Mesenchymal stem cell (in vitro differentiated cells and primary cell): Measurements from ENCODE around the gene TMEM11.

ENCODE experiments used
- DNase-seq: peaks from one replicate; pipeline ENCODE4 v3.0.0-alpha.2; 2013
- H2AFZ ChIP-seq: one replicate; pipeline ENCODE4 v1.6.1; 2013; ENCODE audit warnings: low read depth, mild to moderate bottlenecking, control low read depth, inconsistent platforms, low read length, moderate library complexity
- H2AK5ac ChIP-seq: 2 replicates; pipeline ENCODE4 v1.6.1; 2013; ENCODE audit warnings: low read length, moderate library complexity, mild to moderate bottlenecking, inconsistent platforms; ENCODE audit not compliant: severe bottlenecking
- H2BK120ac ChIP-seq: one replicate; pipeline ENCODE4 v1.6.1; 2013; ENCODE audit warnings: low read depth, mild to moderate bottlenecking, inconsistent platforms, low read length, moderate library complexity
- H2BK12ac ChIP-seq, 2 experiments: one replicate each; pipeline ENCODE4 v1.6.1; 2013; ENCODE audit warnings: inconsistent platforms in 2 of 2, low read length in 2 of 2, mild to moderate bottlenecking in 2 of 2, moderate library complexity in 2 of 2, control low read depth in 1 of 2
- H2BK15ac ChIP-seq: one replicate; pipeline ENCODE4 v1.6.1; 2013; ENCODE audit warnings: mild to moderate bottlenecking, low read depth, inconsistent platforms; ENCODE audit not compliant: poor library complexity, severe bottlenecking
- H2BK5ac ChIP-seq: 2 replicates; pipeline ENCODE4 v1.6.1; 2013; ENCODE audit warnings: low read depth, mild to moderate bottlenecking, low read length, control low read depth, inconsistent platforms; ENCODE audit not compliant: poor library complexity, severe bottlenecking
- H3K14ac ChIP-seq, 2 experiments: one replicate each; pipeline ENCODE4 v1.6.1; 2013; ENCODE audit warnings: inconsistent platforms in 2 of 2, low read length in 2 of 2, control low read depth in 1 of 2, mild to moderate bottlenecking in 1 of 2, moderate library complexity in 1 of 2
- H3K18ac ChIP-seq, 2 experiments: one replicate each; pipeline ENCODE4 v1.6.1; 2013; ENCODE audit warnings: inconsistent platforms in 2 of 2, low read length in 2 of 2, control low read depth in 1 of 2, low read depth in 1 of 2, mild to moderate bottlenecking in 1 of 2
- H3K23ac ChIP-seq, 2 experiments: one replicate each; pipeline ENCODE4 v1.6.1; 2013; ENCODE audit warnings: inconsistent platforms in 2 of 2, low read length in 2 of 2, mild to moderate bottlenecking in 2 of 2, moderate library complexity in 2 of 2, control low read depth in 1 of 2
- H3K27ac ChIP-seq: 2 replicates; pipeline ENCODE4 v1.5.1; 2013; ENCODE audit warnings: mild to moderate bottlenecking, moderate library complexity, low read length, control low read depth, inconsistent platforms; ENCODE audit not compliant: poor library complexity, severe bottlenecking
- H3K27me3 ChIP-seq, 2 experiments: 2 replicates each; pipeline versions ENCODE4 v1.6.1 to v1.7.0; 2013; ENCODE audit warnings: low read length in 2 of 2, mild to moderate bottlenecking in 2 of 2, moderate library complexity in 2 of 2, control low read depth in 1 of 2, inconsistent platforms in 1 of 2; ENCODE audit not compliant: control insufficient read depth in 1 of 2, insufficient read depth in 1 of 2
- H3K36me3 ChIP-seq, 2 experiments: 2 replicates each; pipeline versions ENCODE4 v1.6.1 to v1.7.0; 2013; ENCODE audit warnings: low read length in 2 of 2, control low read depth in 1 of 2, inconsistent platforms in 1 of 2, low read depth in 1 of 2, mild to moderate bottlenecking in 1 of 2; ENCODE audit not compliant: insufficient read depth in 2 of 2, control insufficient read depth in 1 of 2
- H3K4ac ChIP-seq, 2 experiments: one replicate each; pipeline ENCODE4 v1.6.1; 2013; ENCODE audit warnings: inconsistent platforms in 2 of 2, low read length in 2 of 2, mild to moderate bottlenecking in 2 of 2, moderate library complexity in 2 of 2, control low read depth in 1 of 2, low read depth in 1 of 2
- H3K4me1 ChIP-seq: 2 replicates; pipeline ENCODE4 v1.6.1; 2013; ENCODE audit warnings: low read depth, low read length, control low read depth; ENCODE audit not compliant: control insufficient read depth, insufficient read depth
- H3K4me2 ChIP-seq: 2 replicates; pipeline ENCODE4 v1.6.1; 2013; ENCODE audit warnings: low read length, mild to moderate bottlenecking, inconsistent platforms; ENCODE audit not compliant: poor library complexity, severe bottlenecking
- H3K4me3 ChIP-seq, 2 experiments: 2 replicates each; pipeline versions ENCODE4 v1.5.1 to v1.7.0; 2013; ENCODE audit warnings: low read length in 2 of 2, mild to moderate bottlenecking in 2 of 2, control low read depth in 1 of 2, low read depth in 1 of 2; ENCODE audit not compliant: insufficient read depth in 1 of 2
- H3K79me1 ChIP-seq: replicated peaks from 2 replicates; pipeline ENCODE4 v1.6.1; 2013; ENCODE audit warnings: mild to moderate bottlenecking, control low read depth, low read length, inconsistent platforms; ENCODE audit not compliant: poor library complexity, severe bottlenecking
- H3K9ac ChIP-seq: 2 replicates; pipeline ENCODE4 v1.7.0; 2013; ENCODE audit warnings: mild to moderate bottlenecking, low read length, moderate library complexity
- H3K9me3 ChIP-seq: 2 replicates; pipeline ENCODE4 v1.7.0; 2013; ENCODE audit warnings: mild to moderate bottlenecking, low read length; ENCODE audit not compliant: control insufficient read depth
- H4K8ac ChIP-seq: one replicate; pipeline ENCODE4 v1.6.1; 2013; ENCODE audit warnings: inconsistent platforms, mild to moderate bottlenecking, low read length, moderate library complexity
- H4K91ac ChIP-seq: one replicate; pipeline ENCODE4 v1.6.1; 2013; ENCODE audit warnings: mild to moderate bottlenecking, low read length, inconsistent platforms
- WGBS: methylation state at CpG from one replicate; pipeline ENCODE4 v1.1.7; 2013; ENCODE audit warnings: mixed read lengths; 5-methylcytosine and 5-hydroxymethylcytosine counted together

Gene TMEM11

DNA sequence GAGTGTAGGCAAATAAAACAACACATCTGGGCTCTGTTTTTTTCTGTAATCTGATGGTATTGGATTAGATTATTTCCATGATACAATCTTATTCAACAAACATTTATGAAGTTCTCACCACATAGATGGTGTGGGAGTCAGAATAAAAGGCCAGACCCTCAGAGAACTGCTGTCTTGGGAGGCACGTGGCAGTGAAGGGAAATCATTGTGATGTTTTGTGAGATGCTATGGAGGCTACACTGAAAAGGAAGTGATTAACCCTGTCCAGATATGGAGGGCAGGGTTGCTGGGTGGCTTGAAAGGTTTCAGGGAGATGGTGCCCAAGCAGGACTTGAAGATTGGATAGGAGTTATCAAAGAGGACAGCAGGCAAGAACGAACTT, 51.6 kb downstream of the TMEM11 start:
- no peak overlapping the region for H2AK5ac ChIP-seq
- peaks cover 14% of the 10 kb centered on the region for H3K79me1 ChIP-seq
- no peak overlapping the region for H3K4me2 ChIP-seq
- no peak overlapping the region for H2BK12ac ChIP-seq
- no peak overlapping the region for H3K4ac ChIP-seq
- no peaks in the 10 kb centered on the region for H3K9me3 ChIP-seq
- H3K36me3 ChIP-seq: no peaks in the 10 kb centered on the region
- no peak overlapping the region for H4K91ac ChIP-seq
- no peaks in the 10 kb centered on the region for H3K4me1 ChIP-seq
- no peak overlapping the region for H2AFZ ChIP-seq
- no peaks in the 10 kb centered on the region for H3K27me3 ChIP-seq
- no peak overlapping the region for H2BK15ac ChIP-seq
- no peak overlapping the region for H3K18ac ChIP-seq
- H3K23ac ChIP-seq: no peak overlapping the region
- H3K9ac ChIP-seq: peak overlapping the region; percentile 66
- H3K14ac ChIP-seq: no peak overlapping the region
- H2BK120ac ChIP-seq: no peak overlapping the region
- H3K27ac ChIP-seq: no peak overlapping the region
- H3K4me3 ChIP-seq: no peak overlapping the region
- H2BK5ac ChIP-seq: no peak overlapping the region
- DNase-seq: no peak
- H4K8ac ChIP-seq: no peak overlapping the region
- WGBS: 53% methylated on average over 1 of the region's 2 CpGs

DNA sequence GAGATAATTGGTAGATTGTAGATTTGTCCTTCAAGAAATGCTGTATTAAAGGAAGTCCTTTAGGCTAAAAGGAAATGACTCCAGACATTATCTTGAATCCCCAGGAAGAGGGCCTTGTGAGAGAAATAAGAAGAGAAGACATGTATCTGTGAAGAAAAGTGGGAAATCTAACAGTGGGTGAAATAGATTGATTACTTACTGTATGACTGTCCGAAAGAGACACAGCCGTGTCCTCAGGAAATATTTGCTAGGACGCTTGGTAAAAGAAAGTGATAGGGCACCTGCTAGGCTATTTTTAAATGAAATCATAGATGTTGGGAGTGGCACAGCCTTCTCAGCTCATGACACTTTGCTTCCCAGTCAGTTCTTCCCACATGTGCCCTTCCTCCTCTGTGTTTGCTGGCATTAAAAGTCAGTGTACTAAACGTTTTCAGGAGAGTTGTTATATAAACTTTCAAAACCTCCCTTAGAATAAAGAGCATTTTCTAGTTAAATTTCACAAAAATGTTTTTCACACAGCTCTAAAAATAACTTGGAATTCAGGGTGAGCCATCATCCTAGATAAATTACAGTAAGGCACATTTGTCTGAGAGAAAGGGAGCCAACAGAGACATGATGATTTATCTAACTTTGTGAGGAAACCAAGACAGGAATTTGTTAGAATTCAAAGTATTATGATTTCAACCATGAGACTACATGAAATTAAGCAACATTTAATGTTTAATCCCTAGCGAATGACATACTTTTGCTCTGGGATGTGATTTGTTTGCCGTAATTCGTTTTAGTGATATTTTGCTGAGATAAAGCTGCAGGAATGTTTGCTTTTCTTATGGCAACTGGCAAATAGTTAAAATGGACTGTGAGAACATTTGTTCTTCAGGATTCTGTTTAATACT, 52.2 kb downstream of the TMEM11 start:
- Histone ChIP-seq H3K36me3 (no peaks in the 10 kb centered on the region), H4K91ac (no peak overlapping the region), H2BK120ac (no peak overlapping the region), H2AFZ (no peak overlapping the region), H3K4me1 (no peaks in the 10 kb centered on the region), H2BK12ac (no peak overlapping the region), H2AK5ac (no peak overlapping the region), H3K4me3 (peak overlapping the region in 1 of 2 experiments; percentile 31), H3K27me3 (no peaks in the 10 kb centered on the region), H3K4ac (no peak overlapping the region), H3K9ac (peak overlapping the region; percentile 66), H2BK15ac (no peak overlapping the region), H3K18ac (no peak overlapping the region), H3K23ac (no peak overlapping the region), H3K4me2 (no peak overlapping the region), H2BK5ac (no peak overlapping the region), H3K27ac (no peak overlapping the region), H3K14ac (no peak overlapping the region), H3K79me1 (peaks cover 17% of the 10 kb centered on the region), H4K8ac (no peak overlapping the region), H3K9me3 (no peaks in the 10 kb centered on the region)
- peak; percentile 12 for DNase-seq
- WGBS: 87% methylated on average over 6 of the region's 7 CpGs

DNA sequence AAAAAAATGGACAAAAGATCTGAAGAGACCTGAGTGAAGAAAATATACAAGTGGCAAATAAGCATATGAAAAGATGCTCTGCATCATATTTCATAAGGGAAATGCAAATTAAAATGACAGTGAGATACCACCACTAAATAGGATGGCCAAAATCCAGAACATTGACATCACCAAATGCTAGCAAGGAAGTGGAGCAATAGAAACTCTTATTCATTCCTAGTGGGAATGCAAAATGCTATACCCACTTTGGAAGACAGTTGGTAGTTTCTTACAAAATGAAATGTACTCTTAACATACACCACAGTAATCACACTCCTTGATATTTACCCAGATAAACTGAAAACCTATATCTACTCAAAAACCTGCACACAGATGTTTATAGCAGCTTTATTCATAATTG, 53.6 kb downstream of the TMEM11 start:
- Histone ChIP-seq H4K8ac (no peak overlapping the region), H2BK120ac (no peak overlapping the region), H3K9me3 (peaks cover 7% of the 10 kb centered on the region), H2AFZ (no peak overlapping the region), H3K4me3 (no peak overlapping the region), H3K9ac (no peak overlapping the region), H2BK5ac (no peak overlapping the region), H3K79me1 (peaks cover 11% of the 10 kb centered on the region), H3K27ac (no peak overlapping the region), H3K14ac (no peak overlapping the region), H3K4me2 (no peak overlapping the region), H3K36me3 (no peaks in the 10 kb centered on the region), H3K4ac (no peak overlapping the region), H3K27me3 (no peaks in the 10 kb centered on the region), H3K4me1 (no peaks in the 10 kb centered on the region), H3K18ac (no peak overlapping the region), H2AK5ac (no peak overlapping the region), H2BK15ac (no peak overlapping the region), H3K23ac (no peak overlapping the region), H4K91ac (no peak overlapping the region), H2BK12ac (no peak overlapping the region)
- no peak for DNase-seq

DNA sequence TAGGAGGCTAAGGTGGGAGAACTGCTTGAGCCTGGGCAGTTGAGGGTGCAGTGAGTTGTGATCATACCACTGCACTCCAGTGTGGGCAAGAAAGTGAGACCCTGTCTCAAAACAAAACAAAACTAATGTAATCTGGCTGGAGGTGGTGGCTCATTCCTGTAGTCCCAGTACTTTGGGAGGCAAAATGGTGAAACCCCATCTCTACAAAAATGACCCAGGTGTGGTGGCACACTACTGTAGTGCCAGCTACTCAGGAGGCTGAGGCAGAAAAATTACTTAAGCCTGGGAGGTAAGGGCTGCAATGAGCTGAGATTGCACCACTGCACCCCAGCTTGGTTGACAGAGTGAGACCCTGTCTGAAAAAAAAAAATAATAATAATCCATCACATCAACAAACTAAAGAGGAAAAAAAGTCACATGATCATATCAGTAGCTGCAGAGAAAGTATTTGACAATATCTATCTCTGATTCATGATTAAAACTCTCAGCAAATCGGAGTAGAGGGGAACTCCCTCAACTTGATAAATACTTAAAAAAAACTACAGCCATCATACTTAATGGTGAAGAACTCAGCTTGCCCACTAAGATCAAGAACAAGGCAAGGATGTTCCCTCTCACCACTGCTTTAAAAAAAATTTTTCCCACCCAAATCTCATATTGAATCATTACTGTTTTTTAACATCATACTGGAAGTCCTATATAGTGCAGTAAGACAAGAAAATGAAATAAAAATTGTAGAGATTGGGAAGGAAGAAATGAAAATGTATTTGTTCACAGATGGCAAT, 56.2 kb downstream of the TMEM11 start:
- H3K4me2 ChIP-seq: no peak overlapping the region
- no peaks in the 10 kb centered on the region for H3K36me3 ChIP-seq
- H3K18ac ChIP-seq: no peak overlapping the region
- no peak overlapping the region for H3K23ac ChIP-seq
- no peak for DNase-seq
- peak overlapping the region; percentile 52 for H2BK15ac ChIP-seq
- no peak overlapping the region for H3K9ac ChIP-seq
- peaks cover 7% of the 10 kb centered on the region for H3K79me1 ChIP-seq
- no peaks in the 10 kb centered on the region for H3K4me1 ChIP-seq
- no peak overlapping the region for H2BK5ac ChIP-seq
- 96% methylated on average over 1 of the region's 1 CpG for WGBS
- no peak overlapping the region for H2AK5ac ChIP-seq
- H3K9me3 ChIP-seq: peaks cover 14% of the 10 kb centered on the region
- no peak overlapping the region for H3K27ac ChIP-seq
- no peak overlapping the region for H3K14ac ChIP-seq
- H4K91ac ChIP-seq: no peak overlapping the region
- H4K8ac ChIP-seq: no peak overlapping the region
- H2BK120ac ChIP-seq: no peak overlapping the region
- no peak overlapping the region for H3K4me3 ChIP-seq
- H3K27me3 ChIP-seq: no peaks in the 10 kb centered on the region
- no peak overlapping the region for H2AFZ ChIP-seq
- H3K4ac ChIP-seq: no peak overlapping the region
- H2BK12ac ChIP-seq: no peak overlapping the region
